HT1080 (cell line): ENCODE data around the gene ARPC4. TPM values are rescaled to one million over a fixed set of nuclear protein-coding genes. Genes with fewer than 3 reads are reported as not detected.

Experiments
- DNase-seq: peaks from one replicate; pipeline ENCODE4 v3.0.0-alpha.2; 2015; ENCODE audit warnings: low read depth
- total RNA-seq: library from RNA; depleted of rRNA; stranded (reverse); fragments of >200 nt; shearing (Covaris generic); gene quantifications from 2 replicates; pipeline ENCODE4 v1.2.3, GENCODE V29; 2014

Gene ARPC4
- total RNA-seq, 1 experiment from 2014 or later: 295 TPM

DNA sequence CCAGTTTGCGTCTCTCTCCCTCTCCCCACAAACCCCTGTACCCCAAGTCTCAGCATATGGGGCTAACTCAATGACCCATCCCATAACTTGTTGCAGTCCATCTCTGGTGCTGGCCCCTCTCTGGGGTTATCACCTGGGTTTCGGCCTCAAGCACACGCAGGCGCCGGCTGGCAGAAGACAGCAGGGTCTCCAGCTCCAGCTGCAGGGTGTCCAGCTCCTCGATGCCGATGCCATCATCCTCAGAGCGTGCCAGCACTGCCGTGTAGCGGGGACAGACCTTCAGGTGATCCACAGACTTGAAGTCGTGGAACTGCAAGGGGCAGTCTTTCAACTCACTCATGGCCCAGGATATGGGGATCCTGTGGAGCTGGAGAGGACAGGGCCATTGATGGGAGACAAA is 1.8 kb upstream of the ARPC4 start:
- no peak for DNase-seq

DNA sequence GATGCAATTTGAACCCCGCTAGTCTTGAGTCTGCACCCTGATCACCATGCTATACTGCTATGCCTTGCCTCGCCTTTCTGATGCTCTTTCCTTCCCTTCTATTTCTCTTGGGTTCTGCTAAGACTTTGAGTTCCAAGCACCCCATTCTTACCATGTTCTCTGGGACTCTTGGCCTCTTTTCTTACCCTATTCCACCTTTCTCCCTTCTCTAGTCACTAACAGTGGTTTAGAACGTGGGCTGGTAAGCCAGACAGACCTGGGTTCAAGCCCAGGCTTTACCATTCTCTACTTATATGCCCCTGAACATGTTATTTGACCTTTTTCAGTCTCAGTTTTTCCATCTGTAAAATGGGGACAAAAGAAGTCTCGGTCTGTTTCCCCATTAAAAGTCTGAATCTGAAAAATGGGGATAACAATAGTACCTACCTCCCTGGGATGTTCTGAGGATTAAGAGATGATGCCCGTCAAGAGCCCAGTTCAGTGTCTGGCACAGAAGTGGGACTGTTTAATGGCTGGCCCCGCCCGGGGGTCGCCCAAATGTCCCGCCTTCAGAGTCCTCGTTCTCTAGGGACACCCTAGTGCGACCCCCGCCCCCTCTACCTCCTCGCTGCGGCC is 985 bp upstream of the ARPC4 start:
- no peak for DNase-seq

DNA sequence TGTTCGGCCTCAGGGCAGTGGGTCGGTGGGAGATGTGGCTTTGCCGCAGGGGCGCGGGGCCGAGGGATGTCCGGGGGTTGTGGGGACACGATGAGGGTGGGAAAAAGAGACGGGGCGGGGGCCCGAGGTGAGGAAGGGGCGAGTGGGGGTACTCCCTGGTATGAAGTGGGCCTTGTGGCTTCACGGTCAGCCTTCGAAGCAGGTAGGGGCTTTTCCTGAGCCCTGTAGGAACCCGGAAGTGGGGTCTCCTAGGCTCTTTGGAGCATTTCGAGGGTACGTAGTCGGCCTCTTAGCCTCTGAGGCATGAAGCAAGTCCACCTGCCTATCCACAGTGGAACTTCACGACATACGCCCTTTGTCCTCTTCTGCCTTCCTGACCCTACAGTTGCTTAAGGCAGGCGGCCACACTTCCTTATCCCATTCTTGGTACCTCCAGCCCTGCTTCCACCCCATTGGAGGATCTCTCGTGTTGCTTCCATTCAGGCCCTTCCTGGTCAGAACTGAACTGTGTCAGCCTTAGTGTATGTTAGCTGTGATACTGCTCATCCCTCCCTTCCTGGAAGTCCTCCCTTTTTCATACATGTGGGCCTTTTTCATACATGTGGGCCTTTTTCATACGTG is 389 bp downstream of the ARPC4 start:
- peak; percentile 20 for DNase-seq

DNA sequence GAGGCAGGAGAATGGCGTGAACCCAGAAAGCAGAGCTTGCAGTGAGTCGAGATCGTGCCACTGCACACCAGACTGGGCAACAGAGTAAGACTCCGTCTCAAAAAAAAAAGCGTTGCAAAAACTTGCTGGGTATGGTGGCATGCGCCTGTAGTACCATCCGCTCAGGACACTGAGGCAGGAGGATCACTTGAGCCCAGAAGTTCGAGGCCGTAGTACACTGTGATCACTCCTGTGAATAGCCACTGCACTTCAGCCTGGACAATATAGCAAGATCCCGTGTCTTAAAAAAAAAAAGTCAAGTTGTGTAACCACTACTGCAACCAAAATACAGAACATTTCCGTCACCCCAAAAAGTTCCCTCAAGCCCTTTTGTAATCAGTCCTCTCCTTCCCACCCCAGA is 1.5 kb downstream of the ARPC4 start:
- DNase-seq: no peak

DNA sequence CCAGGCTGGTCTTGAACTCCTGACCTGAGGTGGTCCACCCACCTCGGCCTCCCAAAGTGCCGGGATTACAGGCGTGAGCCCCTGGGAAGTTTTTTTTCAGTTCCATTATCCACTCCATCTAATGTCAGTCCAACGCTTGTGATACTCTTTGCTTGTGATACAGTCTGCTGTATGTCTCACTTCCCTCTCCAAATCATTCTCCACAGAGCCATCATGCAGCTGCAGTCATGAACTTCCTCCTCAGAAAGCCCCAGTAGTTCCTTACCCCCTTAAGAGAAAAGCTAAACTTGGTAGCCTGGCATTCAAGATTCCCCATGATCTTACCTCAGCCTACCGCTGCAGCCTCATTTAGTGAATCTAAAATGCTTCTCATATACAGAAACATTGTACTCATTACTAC is 2.3 kb downstream of the ARPC4 start:
- DNase-seq: no peak

DNA sequence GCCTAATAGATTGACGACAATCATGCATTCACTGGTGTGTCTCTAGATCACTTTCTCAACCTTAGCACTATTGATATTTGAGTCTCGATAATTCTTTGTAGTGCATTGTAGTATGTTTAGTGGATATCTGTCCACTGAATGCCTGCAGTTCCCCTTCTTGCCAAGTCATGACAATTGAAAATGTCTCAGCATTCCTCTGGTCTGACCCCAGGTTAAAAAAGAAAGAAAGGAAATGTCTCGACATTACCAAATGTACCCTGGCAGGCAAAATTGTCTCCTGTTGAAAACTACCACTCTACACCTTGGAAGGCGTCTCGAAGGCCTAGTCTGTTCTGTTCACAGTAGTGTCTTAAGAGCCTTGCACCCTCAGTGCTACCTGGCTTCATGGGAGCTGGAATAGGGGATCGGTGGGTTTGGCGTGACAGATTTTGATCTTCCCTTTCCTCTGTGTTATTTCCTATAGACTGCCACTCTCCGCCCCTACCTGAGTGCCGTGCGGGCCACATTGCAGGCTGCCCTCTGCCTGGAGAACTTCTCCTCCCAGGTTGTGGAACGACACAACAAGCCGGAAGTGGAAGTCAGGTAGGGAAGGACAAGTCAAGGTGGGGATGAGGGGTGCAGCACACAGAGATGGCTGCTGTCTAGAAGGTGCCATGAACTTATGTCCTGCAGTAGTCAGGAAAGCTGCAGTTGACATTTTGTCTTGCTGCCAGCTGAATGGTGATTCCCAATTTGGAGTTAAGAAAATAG is 4.5 kb downstream of the ARPC4 start:
- DNase-seq: no peak

DNA sequence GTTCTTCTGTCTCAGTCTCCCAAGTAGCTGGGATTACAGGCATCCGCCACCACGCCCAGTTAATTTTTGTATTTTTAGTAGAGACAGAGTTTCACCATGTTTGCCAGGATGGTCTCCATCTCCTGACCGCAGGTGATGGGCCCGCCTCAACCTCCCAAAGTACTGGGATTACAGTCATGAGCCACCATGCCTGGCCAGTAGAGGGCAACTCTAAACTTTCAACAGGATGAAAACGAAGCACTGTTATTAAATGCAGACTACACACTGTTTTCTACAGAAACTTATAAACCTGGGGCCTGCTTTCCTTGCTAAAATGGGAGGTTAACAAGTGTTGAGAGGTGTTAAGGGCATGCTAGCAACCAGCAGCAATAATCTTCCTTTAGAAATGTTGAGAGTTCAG is 7.6 kb downstream of the ARPC4 start:
- DNase-seq: no peak

DNA sequence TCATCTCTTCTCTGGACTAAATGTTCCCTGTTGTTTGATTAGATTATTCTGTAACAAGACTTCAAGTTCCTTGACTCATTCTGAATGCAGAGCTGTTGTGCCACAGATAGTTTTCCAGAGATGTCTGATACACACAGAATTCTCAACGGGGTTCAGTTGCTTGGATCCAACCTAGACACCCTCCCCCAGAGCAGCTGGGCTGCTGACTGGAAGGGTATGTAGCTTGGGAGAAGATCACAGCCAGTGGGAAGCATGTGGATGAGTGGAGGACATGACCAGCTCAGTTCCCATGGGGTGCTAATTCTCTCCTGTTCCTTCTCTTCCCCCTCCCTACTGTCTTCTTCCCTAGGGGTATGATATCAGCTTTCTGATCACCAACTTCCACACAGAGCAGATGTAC is 10.6 kb downstream of the ARPC4 start:
- no peak for DNase-seq

DNA sequence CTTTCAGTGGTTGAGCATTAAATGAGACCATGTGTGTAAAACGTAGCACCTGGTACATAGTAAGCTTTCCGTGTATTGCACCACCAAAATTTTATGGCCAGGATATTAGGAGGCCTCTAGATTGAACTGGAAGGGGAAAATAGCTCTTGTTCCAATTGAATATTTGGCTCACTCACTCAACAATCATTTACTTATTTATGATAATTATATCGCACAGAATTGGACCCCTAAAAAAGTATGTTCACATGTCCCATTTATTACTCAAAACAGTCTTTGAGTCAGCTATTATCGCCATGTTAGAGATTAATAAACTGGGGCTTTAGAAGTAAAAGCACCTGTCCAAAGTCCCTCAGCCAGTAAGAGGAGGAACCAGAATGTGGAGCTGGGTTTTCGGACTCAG is 12.1 kb downstream of the ARPC4 start:
- DNase-seq: no peak

DNA sequence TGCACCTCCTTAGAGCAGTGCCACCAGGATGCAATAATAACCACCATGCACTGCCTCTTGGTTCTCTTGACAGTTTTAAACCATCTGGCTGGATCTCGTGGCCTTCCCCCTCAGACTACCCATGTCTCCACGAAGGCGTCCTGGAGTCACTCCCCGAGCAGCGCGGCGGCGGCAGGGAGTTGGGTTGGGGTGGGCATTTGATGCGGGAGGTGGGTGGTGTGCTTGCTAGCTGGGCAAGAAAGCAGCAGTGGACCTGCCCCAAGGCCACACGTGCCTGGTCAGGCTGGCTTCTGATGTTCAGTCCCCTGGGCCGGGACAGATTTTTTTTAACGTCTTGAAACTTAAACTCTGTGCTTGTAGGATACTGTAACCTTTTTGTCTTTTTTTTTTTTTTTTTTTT is 13.3 kb downstream of the ARPC4 start:
- no peak for DNase-seq

DNA sequence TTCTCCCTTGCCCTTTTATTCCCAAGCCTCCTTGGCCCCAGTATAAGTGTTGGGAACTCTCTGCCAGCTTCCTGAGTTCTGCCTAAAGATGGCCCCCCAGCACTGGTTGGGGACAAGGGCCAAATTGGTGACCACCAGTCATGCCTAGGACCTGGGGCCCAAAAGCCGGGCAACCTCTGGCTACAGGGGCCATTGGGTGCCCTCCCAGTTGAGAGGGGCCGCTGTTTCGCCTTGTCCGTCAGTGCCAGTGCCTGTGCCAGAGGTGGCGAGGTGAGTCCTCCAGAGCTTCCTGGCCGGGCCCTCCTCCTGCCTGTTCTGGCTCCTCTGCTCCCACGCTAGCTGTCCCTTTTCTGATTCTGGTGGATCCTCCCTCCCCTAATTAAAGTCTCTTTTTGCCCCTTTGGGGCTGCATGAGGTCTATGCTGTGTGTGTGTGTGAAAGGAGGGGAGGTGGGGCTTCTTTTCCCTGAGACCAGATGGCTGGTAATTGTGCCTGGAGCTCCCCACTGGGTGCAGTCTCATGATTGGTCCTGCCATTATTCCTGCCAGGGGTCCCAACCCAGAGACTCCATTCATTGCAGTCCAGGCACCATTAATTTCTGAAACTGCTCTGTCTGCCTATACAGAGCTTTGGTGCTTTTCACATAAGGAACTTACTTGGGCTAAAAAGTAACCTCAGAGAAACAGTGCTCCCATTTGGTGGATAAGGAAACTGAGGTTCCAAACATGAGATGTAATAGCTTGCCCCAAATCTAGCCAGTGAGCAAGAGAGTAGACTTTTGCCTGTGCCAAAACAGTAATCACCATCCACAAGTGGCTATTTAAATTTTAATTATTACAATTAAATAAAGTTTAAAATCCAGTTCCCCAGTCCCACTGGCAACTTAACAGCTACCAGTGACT is 14.1 kb downstream of the ARPC4 start:
- no peak for DNase-seq

DNA sequence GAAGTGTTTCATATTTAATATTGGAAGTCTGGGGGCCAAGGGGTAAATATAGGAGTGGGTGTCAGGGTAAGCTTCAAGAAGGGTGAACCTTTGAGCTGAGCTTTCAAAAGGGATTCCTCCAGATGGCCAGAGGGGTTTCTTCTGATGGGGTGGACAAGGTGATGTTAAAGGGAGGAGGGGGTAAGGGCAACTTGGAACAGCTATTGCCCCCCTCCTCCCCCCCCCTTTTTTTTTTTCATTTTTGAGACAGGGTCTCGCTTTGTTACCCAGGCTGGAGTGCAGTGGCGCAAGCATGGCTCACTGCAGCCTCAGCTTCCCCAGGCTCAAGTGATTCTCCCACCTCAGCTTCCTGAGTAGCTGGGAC is 15.1 kb downstream of the ARPC4 start:
- DNase-seq: no peak

DNA sequence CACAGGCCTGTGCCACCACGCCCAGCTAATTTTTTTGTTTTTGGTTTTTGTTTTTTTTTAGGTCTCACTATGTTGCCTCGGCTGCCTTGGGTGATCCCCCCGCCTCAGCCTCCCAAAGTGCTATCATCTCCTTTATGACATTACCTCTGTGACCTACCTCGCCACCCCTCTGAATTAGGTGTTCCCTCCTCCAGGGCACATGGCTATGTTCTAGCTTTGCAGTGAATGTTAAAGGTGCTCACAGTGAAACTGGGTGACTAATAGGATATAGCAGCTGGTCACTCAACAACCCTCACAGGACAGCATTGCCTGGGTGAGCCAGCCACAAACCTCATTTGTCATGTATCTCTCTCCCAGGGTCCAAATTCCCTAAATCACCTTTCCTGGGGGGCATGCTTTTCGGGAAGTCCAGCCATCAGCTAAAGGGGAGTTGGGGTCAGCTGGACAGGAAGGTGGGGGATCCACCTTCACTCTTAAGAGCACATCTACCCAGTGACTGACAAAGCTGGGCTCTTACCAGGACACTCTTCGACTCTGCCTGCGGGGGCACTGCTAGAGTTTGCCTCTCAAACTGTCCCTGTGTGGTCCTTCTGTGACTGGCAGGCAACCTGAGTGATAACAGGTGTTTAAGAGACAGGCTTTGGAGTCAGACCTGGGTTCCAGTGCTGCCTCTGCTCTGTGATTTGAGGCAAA is 15.6 kb downstream of the ARPC4 start:
- peak; percentile 59 for DNase-seq

DNA sequence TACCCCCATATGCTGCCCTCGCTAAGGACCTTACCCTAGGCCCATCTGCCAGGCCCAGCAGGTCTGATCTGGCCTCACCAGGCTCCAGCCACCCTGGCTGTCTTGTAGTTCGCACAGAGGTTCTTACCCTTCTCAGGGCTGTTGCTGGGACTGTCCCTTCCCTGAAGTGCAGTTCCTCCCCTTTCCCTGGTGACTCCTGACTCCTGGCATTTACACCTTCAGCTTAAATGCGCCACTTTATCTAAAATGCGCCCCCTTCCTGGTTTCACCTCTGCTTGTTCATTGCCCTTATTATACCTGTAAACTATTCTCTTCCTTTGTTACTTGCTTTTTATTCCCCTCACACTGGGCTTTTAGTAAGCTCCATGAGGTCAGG is 16.3 kb downstream of the ARPC4 start:
- no peak for DNase-seq

DNA sequence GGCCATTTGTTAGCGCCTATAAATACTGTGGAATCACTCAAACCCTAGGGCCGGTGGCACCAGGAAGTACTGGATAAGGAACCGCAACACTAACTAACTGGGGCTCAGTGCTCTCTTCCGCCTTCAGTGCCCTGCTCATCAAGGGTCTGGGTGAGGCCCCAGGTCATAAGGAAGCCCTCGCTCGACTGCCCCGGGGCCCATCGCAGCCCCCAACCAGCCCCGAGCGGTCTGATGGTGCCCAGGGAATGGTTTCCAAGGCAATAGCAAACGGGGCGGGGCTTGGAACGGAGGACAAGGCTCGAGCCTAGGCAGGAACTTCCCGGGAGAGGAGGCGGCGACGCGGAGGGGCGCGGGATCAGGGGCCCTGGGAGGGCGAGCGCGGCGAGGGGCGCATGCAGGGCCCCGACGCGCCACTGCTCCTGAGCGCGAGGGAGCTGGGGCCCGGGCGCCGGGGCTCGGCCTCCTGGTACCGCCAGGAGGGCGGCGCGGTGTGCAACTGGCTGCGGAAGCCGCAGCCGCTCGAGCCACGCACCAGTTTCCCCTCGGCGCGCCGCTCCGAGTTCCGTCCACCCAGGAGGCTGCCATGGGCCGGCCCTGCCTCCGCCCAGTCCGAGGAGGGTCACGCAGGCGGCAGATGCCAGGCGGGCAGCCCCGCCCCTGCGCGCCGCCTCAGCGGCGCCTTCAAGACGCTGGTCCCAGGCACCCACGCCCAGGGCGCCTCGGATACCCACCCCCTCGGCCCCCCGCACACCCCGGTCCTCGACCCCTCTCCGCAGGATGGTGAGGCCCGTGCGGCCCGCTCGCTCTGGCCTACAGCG is 16.9 kb downstream of the ARPC4 start, which contains the start of gene TTLL3:
Gene TTLL3 (plus strand): TSS at position 648 of the 818 bp plus-strand sequence. CDS start 400 bp downstream, outside the sequence.
- peak; percentile 29 for DNase-seq

DNA sequence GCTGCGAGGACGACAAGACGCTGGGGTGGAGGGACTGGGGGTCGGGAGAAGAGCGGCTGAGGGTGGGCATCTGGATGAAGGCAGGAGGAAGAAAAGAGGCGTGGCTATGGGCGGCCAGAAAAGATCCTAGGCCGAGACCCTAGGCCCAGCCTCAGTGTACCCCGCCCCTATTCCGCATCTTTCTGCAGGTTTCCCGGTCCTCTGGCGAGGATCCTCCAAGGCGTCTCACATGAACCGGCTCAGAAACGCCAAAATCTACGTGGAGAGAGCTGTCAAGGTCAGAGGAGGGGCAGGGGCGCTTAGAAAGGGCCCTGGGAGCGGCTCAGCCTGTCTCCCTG is 17.5 kb downstream of the ARPC4 start:
- DNase-seq: no peak

DNA sequence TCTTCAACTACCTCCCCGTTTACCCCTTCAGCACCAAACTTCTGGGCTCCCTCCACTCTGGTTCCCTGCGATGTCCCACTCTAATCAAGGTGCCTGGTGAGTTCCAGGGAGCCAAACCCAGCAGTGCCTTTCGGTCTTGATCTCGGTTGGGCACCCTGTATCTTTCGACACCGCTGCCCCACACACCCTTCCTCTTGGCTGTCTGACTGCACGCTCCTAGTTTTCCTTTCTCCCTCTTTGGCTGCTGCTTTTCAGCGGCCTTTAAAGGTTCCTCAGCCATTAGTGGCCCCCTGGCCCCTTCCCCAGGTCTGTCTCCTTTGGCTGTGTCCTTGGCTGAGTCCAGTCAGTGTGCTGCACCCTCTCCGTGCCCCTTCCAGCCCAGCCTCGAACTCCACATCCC is 18.0 kb downstream of the ARPC4 start:
- no peak for DNase-seq

DNA sequence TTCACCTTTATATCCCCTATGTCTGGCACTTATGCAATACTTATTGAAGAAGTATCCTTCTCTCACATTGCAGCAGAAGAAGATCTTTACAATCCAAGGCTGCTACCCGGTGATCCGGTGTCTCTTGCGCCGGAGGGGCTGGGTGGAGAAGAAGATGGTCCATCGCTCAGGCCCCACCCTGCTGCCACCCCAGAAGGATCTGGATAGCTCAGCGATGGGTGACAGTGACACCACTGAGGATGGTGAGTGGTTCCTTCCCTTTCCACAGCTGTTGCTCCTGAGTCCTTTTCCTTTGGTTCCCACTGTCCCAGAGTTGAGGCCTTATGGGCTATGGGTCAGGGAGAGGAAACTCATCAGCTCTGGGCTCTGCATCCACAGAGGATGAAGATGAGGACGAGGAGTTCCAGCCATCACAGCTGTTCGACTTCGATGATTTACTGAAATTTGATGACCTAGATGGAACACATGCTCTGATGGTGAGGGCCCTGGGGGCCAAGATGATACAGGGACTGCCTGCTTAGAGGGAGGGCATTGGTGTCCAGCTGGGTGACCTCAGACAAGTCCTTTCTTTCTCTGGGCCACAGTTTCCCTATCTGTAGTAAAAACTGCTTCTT is 20.1 kb downstream of the ARPC4 start:
- DNase-seq: no peak

DNA sequence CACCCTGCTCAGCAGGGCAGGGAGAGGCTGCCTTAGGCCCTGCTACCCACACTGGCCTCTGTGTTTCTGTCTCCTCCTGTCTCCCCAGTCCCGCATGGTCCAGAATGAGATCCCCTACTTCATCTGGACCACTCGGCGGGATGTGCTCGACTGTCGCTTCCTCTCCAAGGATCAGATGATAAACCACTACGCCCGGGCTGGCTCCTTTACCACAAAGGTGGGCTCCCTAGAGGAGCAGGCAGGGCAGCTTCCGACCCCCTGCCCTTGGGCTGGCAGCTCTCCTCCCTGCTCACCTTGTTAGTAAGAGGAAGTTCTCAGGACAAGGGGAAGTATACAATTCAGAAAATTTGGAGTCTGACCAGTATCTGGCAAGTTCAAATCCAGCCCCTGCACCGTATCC is 23.1 kb downstream of the ARPC4 start:
- no peak for DNase-seq

DNA sequence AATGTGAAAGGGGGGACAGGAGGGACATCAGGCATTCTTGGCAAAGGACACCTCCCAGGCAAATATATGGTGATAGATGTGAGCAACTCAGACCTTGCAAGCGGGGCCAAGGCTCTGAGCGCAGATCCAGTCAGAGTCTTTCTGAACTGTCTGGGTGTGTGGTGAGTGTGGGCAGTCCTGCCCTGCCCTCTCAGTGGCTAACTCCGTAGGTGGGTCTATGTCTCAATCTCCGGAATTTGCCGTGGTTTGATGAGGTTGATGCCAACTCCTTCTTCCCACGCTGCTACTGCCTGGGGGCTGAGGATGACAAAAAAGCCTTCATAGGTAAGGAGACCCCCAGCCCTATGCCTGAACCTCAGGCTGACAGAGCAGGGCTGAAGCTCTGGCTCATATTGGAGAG is 24.6 kb downstream of the ARPC4 start:
- no peak for DNase-seq
